ENCODE data around the gene AVEN.

The AVEN gene

GRCh38 chr15:33960549-33960935 is 78.5 kb downstream of the AVEN start:
- no peaks in the 10 kb centered on the region for H3K9me3 ChIP-seq (ENCODE audit: low read length)
- no peaks in the 10 kb centered on the region for H3K36me3 ChIP-seq (ENCODE audit: insufficient read depth, low read length)
- no peaks in the 10 kb centered on the region for H3K27me3 ChIP-seq (ENCODE audit: insufficient read depth, low read length)
- H3K4me1 ChIP-seq (ENCODE audit: insufficient read depth, low read length), result peaks cover 12% of the 10 kb centered on the region
- H2AFZ ChIP-seq (ENCODE audit: low read depth, low read length), result no peak overlapping the region
- no peak overlapping the region for H3K4me3 ChIP-seq (ENCODE audit: low read length)

- H3K36me3 ChIP-seq (ENCODE audit: insufficient read depth, low read length), result no peaks in the 10 kb centered on the region
- no peak overlapping the region for H3K4me3 ChIP-seq (ENCODE audit: low read length)
These were observed 79.0 kb downstream of the AVEN start for GRCh38 chr15:33959844-33960548.

GRCh38 chr15:33956397-33956796 is 82.6 kb downstream of the AVEN start:
- Histone ChIP-seq H3K36me3 (ENCODE audit: insufficient read depth, low read length) (no peaks in the 10 kb centered on the region), H2AFZ (ENCODE audit: low read depth, low read length) (no peak overlapping the region), H3K9me3 (ENCODE audit: low read length) (no peaks in the 10 kb centered on the region), H3K4me3 (ENCODE audit: low read length) (no peak overlapping the region), H3K27me3 (ENCODE audit: insufficient read depth, low read length) (no peaks in the 10 kb centered on the region), H3K4me1 (ENCODE audit: insufficient read depth, low read length) (peaks cover 12% of the 10 kb centered on the region)

More at GRCh38 chr15:33959844-33960548, 79.0 kb downstream of the AVEN start:
- Histone ChIP-seq H3K9me3 (ENCODE audit: low read length) (no peaks in the 10 kb centered on the region), H3K27me3 (ENCODE audit: insufficient read depth, low read length) (no peaks in the 10 kb centered on the region), H2AFZ (ENCODE audit: low read depth, low read length) (no peak overlapping the region), H3K4me1 (ENCODE audit: insufficient read depth, low read length) (peaks cover 12% of the 10 kb centered on the region)

GRCh38 chr15:33955945-33956344 is 83.1 kb downstream of the AVEN start:
- no peak overlapping the region for H3K4me3 ChIP-seq (ENCODE audit: low read length)
- no peaks in the 10 kb centered on the region for H3K9me3 ChIP-seq (ENCODE audit: low read length)
- no peaks in the 10 kb centered on the region for H3K27me3 ChIP-seq (ENCODE audit: insufficient read depth, low read length)
- peaks cover 12% of the 10 kb centered on the region for H3K4me1 ChIP-seq (ENCODE audit: insufficient read depth, low read length)
- no peaks in the 10 kb centered on the region for H3K36me3 ChIP-seq (ENCODE audit: insufficient read depth, low read length)
- no peak overlapping the region for H2AFZ ChIP-seq (ENCODE audit: low read depth, low read length)

- Histone ChIP-seq H3K36me3 (ENCODE audit: insufficient read depth, low read length) (no peaks in the 10 kb centered on the region), H3K27me3 (ENCODE audit: insufficient read depth, low read length) (no peaks in the 10 kb centered on the region), H3K9me3 (ENCODE audit: low read length) (no peaks in the 10 kb centered on the region), H3K4me3 (ENCODE audit: low read length) (no peak overlapping the region), H3K4me1 (ENCODE audit: insufficient read depth, low read length) (no peaks in the 10 kb centered on the region), H2AFZ (ENCODE audit: low read depth, low read length) (no peak overlapping the region)
These were observed 92.9 kb downstream of the AVEN start for GRCh38 chr15:33946152-33946551.

- no peaks in the 10 kb centered on the region for H3K27me3 ChIP-seq (ENCODE audit: insufficient read depth, low read length)
- H3K36me3 ChIP-seq (ENCODE audit: insufficient read depth, low read length), result no peaks in the 10 kb centered on the region
- no peak overlapping the region for H3K4me3 ChIP-seq (ENCODE audit: low read length)
- H2AFZ ChIP-seq (ENCODE audit: low read depth, low read length), result no peak overlapping the region
- H3K9me3 ChIP-seq (ENCODE audit: low read length), result no peaks in the 10 kb centered on the region
- H3K4me1 ChIP-seq (ENCODE audit: insufficient read depth, low read length), result no peaks in the 10 kb centered on the region
These were observed 97.5 kb downstream of the AVEN start for GRCh38 chr15:33941279-33942063.

- no peak overlapping the region for H2AFZ ChIP-seq (ENCODE audit: low read depth, low read length)
These were observed 104.1 kb downstream of the AVEN start for GRCh38 chr15:33934921-33935320.

GRCh38 chr15:33934396-33934795 is 104.6 kb downstream of the AVEN start:
- Histone ChIP-seq H3K27me3 (ENCODE audit: insufficient read depth, low read length) (no peaks in the 10 kb centered on the region), H3K36me3 (ENCODE audit: insufficient read depth, low read length) (no peaks in the 10 kb centered on the region), H3K9me3 (ENCODE audit: low read length) (no peaks in the 10 kb centered on the region), H3K4me3 (ENCODE audit: low read length) (no peak overlapping the region), H2AFZ (ENCODE audit: low read depth, low read length) (no peak overlapping the region), H3K4me1 (ENCODE audit: insufficient read depth, low read length) (no peaks in the 10 kb centered on the region)

More at GRCh38 chr15:33934921-33935320, 104.1 kb downstream of the AVEN start:
- H3K27me3 ChIP-seq (ENCODE audit: insufficient read depth, low read length), result no peaks in the 10 kb centered on the region
- no peak overlapping the region for H3K4me3 ChIP-seq (ENCODE audit: low read length)
- H3K9me3 ChIP-seq (ENCODE audit: low read length), result no peaks in the 10 kb centered on the region
- no peaks in the 10 kb centered on the region for H3K36me3 ChIP-seq (ENCODE audit: insufficient read depth, low read length)
- H3K4me1 ChIP-seq (ENCODE audit: insufficient read depth, low read length), result no peaks in the 10 kb centered on the region

- Histone ChIP-seq H3K4me3 (ENCODE audit: low read length) (no peak overlapping the region), H3K36me3 (ENCODE audit: insufficient read depth, low read length) (no peaks in the 10 kb centered on the region), H3K9me3 (ENCODE audit: low read length) (no peaks in the 10 kb centered on the region), H3K4me1 (ENCODE audit: insufficient read depth, low read length) (no peaks in the 10 kb centered on the region), H2AFZ (ENCODE audit: low read depth, low read length) (no peak overlapping the region), H3K27me3 (ENCODE audit: insufficient read depth, low read length) (no peaks in the 10 kb centered on the region)
These were observed 106.3 kb downstream of the AVEN start for GRCh38 chr15:33932734-33933133.

- Histone ChIP-seq H3K27me3 (ENCODE audit: insufficient read depth, low read length) (no peaks in the 10 kb centered on the region), H3K4me1 (ENCODE audit: insufficient read depth, low read length) (no peaks in the 10 kb centered on the region), H2AFZ (ENCODE audit: low read depth, low read length) (no peak overlapping the region), H3K9me3 (ENCODE audit: low read length) (no peaks in the 10 kb centered on the region), H3K4me3 (ENCODE audit: low read length) (no peak overlapping the region), H3K36me3 (ENCODE audit: insufficient read depth, low read length) (no peaks in the 10 kb centered on the region)
These were observed 112.7 kb downstream of the AVEN start for GRCh38 chr15:33926260-33926659.

- Histone ChIP-seq H3K36me3 (ENCODE audit: insufficient read depth, low read length) (no peaks in the 10 kb centered on the region), H3K4me1 (ENCODE audit: insufficient read depth, low read length) (no peaks in the 10 kb centered on the region), H3K9me3 (ENCODE audit: low read length) (no peaks in the 10 kb centered on the region), H3K27me3 (ENCODE audit: insufficient read depth, low read length) (no peaks in the 10 kb centered on the region), H3K4me3 (ENCODE audit: low read length) (no peak overlapping the region), H2AFZ (ENCODE audit: low read depth, low read length) (no peak overlapping the region)
These were observed 115.6 kb downstream of the AVEN start for GRCh38 chr15:33923446-33923845.

GRCh38 chr15:33915571-33916407 is 123.2 kb downstream of the AVEN start:
- H2AFZ ChIP-seq (ENCODE audit: low read depth, low read length), result no peak overlapping the region
- H3K27me3 ChIP-seq (ENCODE audit: insufficient read depth, low read length), result no peaks in the 10 kb centered on the region
- H3K4me1 ChIP-seq (ENCODE audit: insufficient read depth, low read length), result no peaks in the 10 kb centered on the region
- H3K36me3 ChIP-seq (ENCODE audit: insufficient read depth, low read length), result no peaks in the 10 kb centered on the region
- no peaks in the 10 kb centered on the region for H3K9me3 ChIP-seq (ENCODE audit: low read length)
- no peak overlapping the region for H3K4me3 ChIP-seq (ENCODE audit: low read length)

- no peaks in the 10 kb centered on the region for H3K27me3 ChIP-seq (ENCODE audit: insufficient read depth, low read length)
These were observed 125.5 kb downstream of the AVEN start for GRCh38 chr15:33913459-33913858.

More at GRCh38 chr15:33913459-33913858, 125.5 kb downstream of the AVEN start:
- Histone ChIP-seq H3K4me1 (ENCODE audit: insufficient read depth, low read length) (no peaks in the 10 kb centered on the region), H3K36me3 (ENCODE audit: insufficient read depth, low read length) (no peaks in the 10 kb centered on the region), H3K9me3 (ENCODE audit: low read length) (no peaks in the 10 kb centered on the region), H3K4me3 (ENCODE audit: low read length) (no peak overlapping the region), H2AFZ (ENCODE audit: low read depth, low read length) (no peak overlapping the region)

All from neuron (in vitro differentiated cells).